ENCODE results near the gene MPP4.

DNA sequence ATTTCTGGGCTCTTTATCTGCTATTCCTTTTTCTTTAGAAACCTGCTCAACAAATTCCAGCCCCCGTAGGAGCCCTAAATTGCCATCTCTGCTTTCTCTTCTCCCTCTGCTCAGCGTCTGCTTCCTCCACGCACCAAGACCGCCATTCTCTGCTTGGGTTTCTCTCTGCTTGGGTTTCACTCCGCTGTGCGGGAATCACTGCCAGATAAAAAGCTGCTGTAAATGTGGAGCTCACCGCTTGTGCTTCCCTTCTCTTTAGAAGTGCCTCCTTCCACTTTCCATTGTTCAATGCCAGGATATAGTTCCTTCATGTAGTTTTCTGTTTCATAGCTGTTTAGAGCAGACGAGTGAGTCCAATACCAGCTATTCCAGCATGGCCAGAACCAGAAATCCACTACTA is 101.0 kb downstream of the MPP4 start:
- TF ChIP-seq, protein P1, sequence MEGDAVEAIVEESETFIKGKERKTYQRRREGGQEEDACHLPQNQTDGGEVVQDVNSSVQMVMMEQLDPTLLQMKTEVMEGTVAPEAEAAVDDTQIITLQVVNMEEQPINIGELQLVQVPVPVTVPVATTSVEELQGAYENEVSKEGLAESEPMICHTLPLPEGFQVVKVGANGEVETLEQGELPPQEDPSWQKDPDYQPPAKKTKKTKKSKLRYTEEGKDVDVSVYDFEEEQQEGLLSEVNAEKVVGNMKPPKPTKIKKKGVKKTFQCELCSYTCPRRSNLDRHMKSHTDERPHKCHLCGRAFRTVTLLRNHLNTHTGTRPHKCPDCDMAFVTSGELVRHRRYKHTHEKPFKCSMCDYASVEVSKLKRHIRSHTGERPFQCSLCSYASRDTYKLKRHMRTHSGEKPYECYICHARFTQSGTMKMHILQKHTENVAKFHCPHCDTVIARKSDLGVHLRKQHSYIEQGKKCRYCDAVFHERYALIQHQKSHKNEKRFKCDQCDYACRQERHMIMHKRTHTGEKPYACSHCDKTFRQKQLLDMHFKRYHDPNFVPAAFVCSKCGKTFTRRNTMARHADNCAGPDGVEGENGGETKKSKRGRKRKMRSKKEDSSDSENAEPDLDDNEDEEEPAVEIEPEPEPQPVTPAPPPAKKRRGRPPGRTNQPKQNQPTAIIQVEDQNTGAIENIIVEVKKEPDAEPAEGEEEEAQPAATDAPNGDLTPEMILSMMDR (conservative IDR thresholded peaks at IDR 0.05): no peak
- no peak for TF ChIP-seq EZH2 (IDR thresholded peaks at IDR 0.05; ENCODE audit: low read depth)

Measured in PC-9 (cell line).